ENCODE measurements around the gene CPEB3. TPM values are rescaled to one million over a fixed set of nuclear protein-coding genes. Genes with fewer than 3 reads are reported as not detected.
"Not testable (repeated sequence)": the region's sequence is repeated elsewhere in the genome, so short reads cannot be mapped to it uniquely, and the experiment has no call there.

CPEB3 gene
- total RNA-seq, 1 experiment from 2014 or later, result 2.0 TPM

- no peak for DNase-seq (ENCODE audit: low spot score)
- in situ Hi-C loops (cut with HindIII; ENCODE audit: low sequenced_read_pairs), result no loop called here
Measured at GRCh38 chr10:92076722-92077121, 214.2 kb downstream of the CPEB3 start.

- DNase-seq (ENCODE audit: low spot score), result no peak
- in situ Hi-C loops (cut with HindIII; ENCODE audit: low sequenced_read_pairs), result no loop called here
Measured at GRCh38 chr10:92075829-92076228, 215.0 kb downstream of the CPEB3 start.

- DNase-seq (ENCODE audit: low spot score), result no peak
- in situ Hi-C loops (cut with HindIII; ENCODE audit: low sequenced_read_pairs), result no loop called here
Measured at GRCh38 chr10:92074126-92074887, 216.6 kb downstream of the CPEB3 start.

DNA sequence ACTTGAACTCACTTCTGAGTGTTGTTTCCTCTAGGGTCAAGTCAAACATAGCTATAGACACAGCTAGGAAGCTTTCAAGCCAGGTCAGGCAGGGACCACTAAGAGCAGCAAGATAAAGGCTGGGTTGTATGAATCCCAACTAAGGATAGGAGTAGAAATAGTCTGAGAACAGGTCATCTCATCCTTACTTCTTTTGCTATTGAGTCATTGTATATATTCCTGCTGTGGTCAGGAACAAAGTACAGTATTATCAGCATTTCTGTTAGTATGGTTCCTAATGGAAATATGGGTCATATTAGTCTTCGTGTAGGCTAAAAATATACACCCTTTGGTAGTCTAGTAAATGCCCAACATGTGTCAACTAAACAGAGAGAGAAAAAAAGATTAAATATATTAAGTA lies 222.0 kb downstream of the CPEB3 start:
- DNase-seq (ENCODE audit: low spot score), result no peak
- in situ Hi-C loops (cut with HindIII; ENCODE audit: low sequenced_read_pairs), result no loop called here

GRCh38 chr10:92066386-92066785 lies 224.5 kb downstream of the CPEB3 start:
- in situ Hi-C loops (cut with HindIII; ENCODE audit: low sequenced_read_pairs), result no loop called here
- no peak for DNase-seq (ENCODE audit: low spot score)

- in situ Hi-C loops (cut with HindIII; ENCODE audit: low sequenced_read_pairs), result no loop called here
- DNase-seq (ENCODE audit: low spot score), result no peak
Measured at GRCh38 chr10:92064506-92064905, 226.4 kb downstream of the CPEB3 start.

DNA sequence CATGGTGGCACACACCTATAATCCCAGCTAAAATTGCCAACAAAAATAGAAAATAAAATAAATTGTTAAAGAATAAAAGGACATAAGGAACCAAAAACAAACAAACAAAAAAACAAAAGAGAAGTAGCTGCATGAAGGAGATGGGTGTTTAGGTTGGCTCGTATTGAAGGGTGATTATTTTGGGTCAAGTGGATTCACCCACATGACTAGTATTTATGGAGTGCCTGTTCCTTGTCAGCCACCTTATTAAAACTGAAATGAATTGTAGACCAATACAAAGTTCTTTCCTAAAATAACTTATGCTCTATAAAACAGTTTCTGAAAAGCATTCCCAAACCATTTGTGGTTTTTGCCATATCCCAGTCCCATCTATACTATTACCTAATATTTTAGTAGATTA lies 228.6 kb downstream of the CPEB3 start:
- in situ Hi-C loops (cut with HindIII; ENCODE audit: low sequenced_read_pairs), result no loop called here
- no peak for DNase-seq (ENCODE audit: low spot score)

DNA sequence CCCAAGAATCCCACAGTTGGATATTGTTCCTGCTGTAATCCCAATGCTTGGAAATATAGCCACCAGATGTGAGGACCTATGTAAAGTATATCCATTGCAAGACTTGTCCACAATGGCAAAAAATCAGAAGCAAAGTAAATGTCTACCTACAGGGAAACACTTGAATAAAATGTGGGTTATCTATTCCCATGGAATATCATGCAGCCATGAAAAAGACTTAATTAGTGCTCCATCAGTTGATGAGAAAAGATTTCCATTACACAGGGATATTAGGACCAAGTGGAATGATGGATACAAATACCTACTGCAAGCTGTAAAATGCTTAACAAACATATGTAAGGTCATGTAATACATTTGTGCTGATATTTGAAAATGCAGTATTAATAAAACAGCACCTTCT lies 236.1 kb downstream of the CPEB3 start:
- no peak for DNase-seq (ENCODE audit: low spot score)
- in situ Hi-C loops (cut with HindIII; ENCODE audit: low sequenced_read_pairs), result loop anchor here (10.0 kb wide), 1 partner anchor 80 kb away; no protein-coding TSS in a partner anchor

GRCh38 chr10:92052741-92053140 lies 238.1 kb downstream of the CPEB3 start:
- in situ Hi-C loops (cut with HindIII; ENCODE audit: low sequenced_read_pairs), result loop anchor here (10.0 kb wide), 1 partner anchor 78 kb away; no protein-coding TSS in a partner anchor
- no peak for DNase-seq (ENCODE audit: low spot score)

- DNase-seq (ENCODE audit: low spot score), result peak; percentile 95
Measured at GRCh38 chr10:92052088-92052487, 238.8 kb downstream of the CPEB3 start.

DNA sequence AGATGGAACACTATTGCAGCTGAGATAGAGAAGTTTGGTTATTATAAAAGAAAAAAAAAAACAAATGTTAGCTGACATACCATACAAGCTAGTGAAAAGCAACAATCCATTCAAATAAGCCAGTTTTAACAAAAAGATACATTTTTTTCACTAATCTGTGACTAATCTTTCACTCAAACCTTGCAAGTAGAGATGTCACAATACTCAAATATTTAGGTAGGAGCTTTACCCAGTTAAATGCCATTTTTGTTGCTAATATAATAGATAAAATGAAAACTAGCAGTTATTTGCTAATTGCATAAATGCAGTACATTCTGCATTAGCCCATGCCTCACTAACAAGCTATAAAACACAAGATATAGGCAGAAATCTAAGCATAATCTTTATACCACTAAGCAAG lies 243.7 kb downstream of the CPEB3 start:
- in situ Hi-C loops (cut with HindIII; ENCODE audit: low sequenced_read_pairs), result no loop called here
- DNase-seq (ENCODE audit: low spot score), result no peak

More at GRCh38 chr10:92052088-92052487, 238.8 kb downstream of the CPEB3 start:
- in situ Hi-C loops (cut with HindIII; ENCODE audit: low sequenced_read_pairs), result loop anchor here (10.0 kb wide), 1 partner anchor 77 kb away; no protein-coding TSS in a partner anchor

DNA sequence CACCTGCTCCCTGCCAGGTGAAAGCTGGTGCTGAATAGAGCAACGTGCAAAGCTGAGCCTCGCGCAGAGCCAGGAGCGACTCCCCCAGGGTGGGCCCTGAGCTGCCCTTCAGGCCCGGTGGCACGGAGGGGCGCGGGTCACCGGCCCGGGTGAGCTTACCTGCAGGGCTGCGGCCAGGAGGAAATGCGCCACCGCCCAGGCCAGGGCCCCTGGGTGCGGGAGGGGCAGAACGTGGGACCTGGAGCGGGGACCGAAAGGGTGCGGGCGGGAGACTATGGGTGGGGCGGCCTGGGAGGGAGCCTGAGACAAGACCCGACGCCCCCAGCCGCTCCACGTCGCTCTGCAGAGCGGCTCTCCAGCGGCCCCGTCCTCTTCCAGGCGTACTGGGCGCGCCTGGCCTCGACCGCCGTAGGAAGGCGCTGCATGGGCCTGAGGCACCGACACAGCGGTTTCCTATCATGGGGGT lies 245.2 kb downstream of the CPEB3 start:
- in situ Hi-C loops (cut with HindIII; ENCODE audit: low sequenced_read_pairs), result no loop called here
- no peak for DNase-seq (ENCODE audit: low spot score)

- in situ Hi-C loops (cut with HindIII; ENCODE audit: low sequenced_read_pairs), result no loop called here
- no peak for DNase-seq (ENCODE audit: low spot score)
Measured at GRCh38 chr10:92042541-92042940, 248.3 kb downstream of the CPEB3 start.

DNA sequence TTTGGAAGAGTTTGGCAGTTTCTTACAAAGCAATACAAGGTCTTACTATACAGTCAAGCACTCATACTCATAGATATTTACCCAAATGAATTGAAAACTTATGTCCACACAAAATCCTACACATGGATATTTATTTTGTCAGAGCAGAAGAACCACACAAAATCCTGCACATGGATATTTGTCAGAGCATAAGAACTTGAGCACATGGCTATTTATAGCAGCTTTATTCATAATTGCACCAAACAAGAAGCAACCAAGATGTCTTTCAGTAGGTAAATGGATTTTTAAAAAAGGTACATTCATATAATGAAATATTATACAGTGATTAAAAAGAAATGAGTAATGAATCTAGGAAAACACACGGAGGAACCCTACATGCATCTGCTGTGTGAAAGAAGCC lies 251.9 kb downstream of the CPEB3 start:
- in situ Hi-C loops (cut with HindIII; ENCODE audit: low sequenced_read_pairs), result no loop called here
- no peak for DNase-seq (ENCODE audit: low spot score)

- in situ Hi-C loops (cut with HindIII; ENCODE audit: low sequenced_read_pairs); DNase-seq (ENCODE audit: low spot score): not testable (repeated sequence)
Measured at GRCh38 chr10:92033070-92033469, 257.8 kb downstream of the CPEB3 start.

GRCh38 chr10:92031580-92031979 lies 259.3 kb downstream of the CPEB3 start:
- in situ Hi-C loops (cut with HindIII; ENCODE audit: low sequenced_read_pairs), result no loop called here
- DNase-seq (ENCODE audit: low spot score), result no peak

GRCh38 chr10:92027141-92027540 lies 263.7 kb downstream of the CPEB3 start:
- in situ Hi-C loops (cut with HindIII; ENCODE audit: low sequenced_read_pairs), result no loop called here
- no peak for DNase-seq (ENCODE audit: low spot score)

DNA sequence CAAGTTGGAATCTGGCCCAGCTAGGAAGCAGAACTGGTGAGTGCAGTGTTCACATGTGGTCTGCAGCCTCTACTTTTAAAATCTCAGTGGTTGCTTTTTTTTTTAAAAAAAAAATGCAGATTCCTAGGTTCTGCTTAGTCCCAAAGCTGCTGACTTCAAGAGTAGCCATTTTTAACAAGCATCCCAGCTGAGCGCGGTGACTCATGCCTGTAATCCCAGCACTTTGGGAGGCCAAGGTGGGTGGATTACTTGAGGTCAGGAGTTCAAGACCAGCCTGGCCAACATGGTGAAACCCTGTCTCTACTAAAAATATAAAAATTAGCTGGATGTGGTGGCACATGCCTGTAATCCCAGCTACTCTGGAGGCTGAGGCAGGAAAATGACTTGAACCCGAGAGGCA lies 265.5 kb downstream of the CPEB3 start:
- DNase-seq (ENCODE audit: low spot score); in situ Hi-C loops (cut with HindIII; ENCODE audit: low sequenced_read_pairs): not testable (repeated sequence)

GRCh38 chr10:92024700-92025099 lies 266.2 kb downstream of the CPEB3 start:
- DNase-seq (ENCODE audit: low spot score), result no peak

DNA sequence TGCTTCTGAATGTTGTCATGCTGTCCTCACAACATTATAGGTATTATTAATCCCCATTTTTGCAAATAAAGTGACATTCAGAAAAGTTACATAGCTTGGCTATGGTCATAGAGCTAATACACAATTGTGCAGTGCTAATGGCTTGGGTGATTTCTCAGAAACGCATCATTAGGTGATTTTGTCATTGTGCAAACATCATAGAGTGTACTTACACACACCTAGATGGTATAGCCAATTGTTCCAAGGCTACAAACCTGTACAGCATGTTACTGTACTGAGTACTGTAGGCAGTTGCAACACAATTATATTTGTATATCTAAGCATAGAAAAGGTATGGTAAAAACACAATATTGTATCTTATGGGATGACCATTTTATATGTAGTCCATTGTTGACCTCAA lies 276.3 kb downstream of the CPEB3 start:
- in situ Hi-C loops (cut with HindIII; ENCODE audit: low sequenced_read_pairs), result no loop called here
- DNase-seq (ENCODE audit: low spot score), result no peak

More at GRCh38 chr10:92024700-92025099, 266.2 kb downstream of the CPEB3 start:
- in situ Hi-C loops (cut with HindIII; ENCODE audit: low sequenced_read_pairs), result no loop called here

Data from G401 (cell line).